Small intestine (tissue), 7 donors: ENCODE data around the gene GPR84. TPM values are rescaled to one million over a fixed set of nuclear protein-coding genes. Genes with fewer than 3 reads are reported as not detected.

Experiments
- DNase-seq, 2 donors: peaks; one replicate each; pipeline versions ENCODE4 v3.0.0 to v3.0.0-alpha.2; 2013
- FAIRE-seq: peaks from 2 replicates; lab custom pipeline; 2012; peaks lifted over from hg19 to GRCh38; lab: Jason Lieb, UNC
- H3K27ac ChIP-seq, 3 donors: one replicate each; pipeline ENCODE4 v1.5.1; 2013; ENCODE audit warnings: low read length in 2 of 3, mild to moderate bottlenecking in 2 of 3, control low read depth in 1 of 3, inconsistent platforms in 1 of 3, low read depth in 1 of 3, moderate library complexity in 1 of 3
- H3K27me3 ChIP-seq, 3 donors: one replicate each; pipeline ENCODE4 v1.6.1; 2013; ENCODE audit warnings: low read length in 3 of 3, inconsistent platforms in 1 of 3; ENCODE audit not compliant: control insufficient read depth in 3 of 3, insufficient read depth in 3 of 3
- H3K36me3 ChIP-seq, 3 donors: one replicate each; pipeline ENCODE4 v1.6.1; 2013; ENCODE audit warnings: low read length in 3 of 3, inconsistent platforms in 1 of 3, low read depth in 1 of 3, mild to moderate bottlenecking in 1 of 3, moderate library complexity in 1 of 3; ENCODE audit not compliant: control insufficient read depth in 3 of 3, insufficient read depth in 2 of 3
- H3K4me1 ChIP-seq, 3 donors: one replicate each; pipeline ENCODE4 v1.6.1; 2013; ENCODE audit warnings: low read length in 2 of 3, inconsistent platforms in 1 of 3, low read depth in 1 of 3, mild to moderate bottlenecking in 1 of 3, moderate library complexity in 1 of 3; ENCODE audit not compliant: control insufficient read depth in 3 of 3, insufficient read depth in 2 of 3
- H3K4me3 ChIP-seq, 3 donors: one replicate each; pipeline ENCODE4 v1.5.1; 2013; ENCODE audit warnings: low read length in 3 of 3, control low read depth in 1 of 3, inconsistent platforms in 1 of 3, low read depth in 1 of 3, mild to moderate bottlenecking in 1 of 3, moderate library complexity in 1 of 3
- H3K9me3 ChIP-seq, 2 donors: one replicate each; pipeline ENCODE4 v1.6.1; 2013; ENCODE audit warnings: low read depth in 1 of 2, low read length in 1 of 2; ENCODE audit not compliant: control insufficient read depth in 2 of 2, insufficient read depth in 1 of 2
- WGBS, 3 donors: extraction: QIAGEN DNeasy Blood & Tissue Kit; methylation state at CpG; one replicate each; pipeline ENCODE4 v1.1.7; 2013; 5-methylcytosine and 5-hydroxymethylcytosine counted together
- polyA plus RNA-seq, 4 donors: library from polyadenylated mRNA; stranded (reverse) in 3 of 4; unstranded in 1 of 4; fragments of 200-250 nt in 3 of 4; fragments of 120-200 nt in 1 of 4; gene quantifications; one replicate each; pipeline versions ENCODE4 v1.2.1 to v1.2.3, GENCODE V29; 2013
- donor health status: healthy with polysubstance abuse.
- donor health status: control.
- donor health status: control.
- donor health status: Bipolar disorder and iron deficiency.
- donor health status: healthy.

The GPR84 gene
- polyA plus RNA-seq, 4 donors = 0.24 to 0.33 TPM; not detected in 2

GRCh38 chr12:54352022-54352531 lies 12.2 kb downstream of the GPR84 start:
- H3K9me3 ChIP-seq = no peaks in the 10 kb centered on the region
- peaks cover 12 to 37% (median 18%) of the 10 kb centered on the region in 3 donors for H3K36me3 ChIP-seq
- H3K4me3 ChIP-seq = peak overlapping the region in 1 of 3 donors; percentile 6
- peaks cover 0 to 30% (median 0%) of the 10 kb centered on the region in 3 donors for H3K4me1 ChIP-seq
- no peaks in the 10 kb centered on the region for H3K27me3 ChIP-seq
- FAIRE-seq (no peak), DNase-seq (peak in 1 of 2 donors; percentile 54)
- H3K27ac ChIP-seq = peak overlapping the region in 1 of 3 donors; percentile 78
- 36 to 58% (median 53%) methylated on average over 21 of the region's 21 CpGs for WGBS, 3 donors

GRCh38 chr12:54351341-54351740 lies 12.9 kb downstream of the GPR84 start:
- Histone ChIP-seq H3K27ac (peak overlapping the region in 1 of 3 donors; percentile 78), H3K36me3 (peaks cover 12 to 45% (median 22%) of the 10 kb centered on the region in 3 donors)

GRCh38 chr12:54350743-54351142 lies 13.5 kb downstream of the GPR84 start:
- Histone ChIP-seq H3K4me3 (no peak overlapping the region), H3K27ac (no peak overlapping the region), H3K36me3 (peaks cover 12 to 48% (median 22%) of the 10 kb centered on the region in 3 donors), H3K4me1 (peaks cover 0 to 30% (median 0%) of the 10 kb centered on the region in 3 donors), H3K9me3 (no peaks in the 10 kb centered on the region), H3K27me3 (no peaks in the 10 kb centered on the region)
- FAIRE-seq = no peak
- no peak for DNase-seq
- 72 to 82% (median 80%) methylated on average over 3 of the region's 3 CpGs for WGBS, 3 donors

More at GRCh38 chr12:54351341-54351740, 12.9 kb downstream of the GPR84 start:
- H3K4me3 ChIP-seq = no peak overlapping the region
- no peaks in the 10 kb centered on the region for H3K9me3 ChIP-seq
- peaks cover 0 to 30% (median 0%) of the 10 kb centered on the region in 3 donors for H3K4me1 ChIP-seq
- DNase-seq (no peak), FAIRE-seq (no peak)
- WGBS, 3 donors = 75 to 92% (median 81%) methylated on average over 4 of the region's 4 CpGs
- no peaks in the 10 kb centered on the region for H3K27me3 ChIP-seq

- Histone ChIP-seq H3K27me3 (no peaks in the 10 kb centered on the region), H3K9me3 (no peaks in the 10 kb centered on the region), H3K27ac (no peak overlapping the region), H3K4me3 (no peak overlapping the region), H3K36me3 (peaks cover 14 to 56% (median 23%) of the 10 kb centered on the region in 3 donors), H3K4me1 (peaks cover 0 to 25% (median 0%) of the 10 kb centered on the region in 3 donors)
- no peak for DNase-seq
- FAIRE-seq = no peak
Measured at GRCh38 chr12:54349679-54350078, 14.6 kb downstream of the GPR84 start.

GRCh38 chr12:54349036-54349435 lies 15.2 kb downstream of the GPR84 start:
- Histone ChIP-seq H3K4me1 (peaks cover 0 to 25% (median 0%) of the 10 kb centered on the region in 3 donors), H3K9me3 (no peaks in the 10 kb centered on the region), H3K27me3 (no peaks in the 10 kb centered on the region), H3K36me3 (peaks cover 14 to 60% (median 23%) of the 10 kb centered on the region in 3 donors), H3K4me3 (no peak overlapping the region), H3K27ac (no peak overlapping the region)
- no peak for FAIRE-seq
- WGBS, 3 donors = 89 to 92% (median 91%) methylated on average over 4 of the region's 4 CpGs
- DNase-seq = no peak

- 81 to 86% (median 81%) methylated on average over 9 of the region's 9 CpGs for WGBS, 3 donors
- H3K4me1 ChIP-seq = peaks cover 0 to 25% (median 6%) of the 10 kb centered on the region in 3 donors
- no peak overlapping the region for H3K27ac ChIP-seq
- FAIRE-seq = no peak
- no peaks in the 10 kb centered on the region for H3K27me3 ChIP-seq
- H3K36me3 ChIP-seq = peaks cover 11 to 50% (median 14%) of the 10 kb centered on the region in 3 donors
- H3K4me3 ChIP-seq = no peak overlapping the region
- H3K9me3 ChIP-seq = no peaks in the 10 kb centered on the region
- no peak for DNase-seq
Measured at GRCh38 chr12:54341378-54342300, 22.6 kb downstream of the GPR84 start.

- DNase-seq (peak; percentile 36 to 63), FAIRE-seq (no peak)
- Histone ChIP-seq H3K9me3 (no peaks in the 10 kb centered on the region), H3K27ac (no peak overlapping the region), H3K36me3 (peaks cover 11 to 48% (median 14%) of the 10 kb centered on the region in 3 donors), H3K4me1 (peaks cover 0 to 25% (median 6%) of the 10 kb centered on the region in 3 donors), H3K4me3 (no peak overlapping the region), H3K27me3 (no peaks in the 10 kb centered on the region)
- 68 to 84% (median 70%) methylated on average over 7 of the region's 7 CpGs for WGBS, 3 donors
Measured at GRCh38 chr12:54340846-54341245, 23.4 kb downstream of the GPR84 start.

- FAIRE-seq = no peak
- Histone ChIP-seq H3K9me3 (no peaks in the 10 kb centered on the region), H3K4me3 (no peak overlapping the region), H3K4me1 (peaks cover 0 to 25% (median 6%) of the 10 kb centered on the region in 3 donors), H3K27me3 (no peaks in the 10 kb centered on the region), H3K36me3 (peaks cover 9 to 48% (median 12%) of the 10 kb centered on the region in 3 donors), H3K27ac (no peak overlapping the region)
- no peak for DNase-seq
- 88 to 95% (median 94%) methylated on average over 4 of the region's 4 CpGs for WGBS, 3 donors
Measured at GRCh38 chr12:54338698-54339296, 25.5 kb downstream of the GPR84 start.
